ENCODE results near the gene EXPH5.

GRCh38 chr11:108597736-108598355 lies 4.3 kb upstream of the EXPH5 start:
- TF ChIP-seq CTCF (conservative IDR thresholded peaks at IDR 0.05) (no peak), EZH2 (IDR thresholded peaks at IDR 0.05; ENCODE audit: low read depth) (no peak)
